Fibroblast of lung (primary cell): ENCODE measurements around the gene HNRNPL. TPM values are rescaled to one million over a fixed set of nuclear protein-coding genes. Genes with fewer than 3 reads are reported as not detected.
A peak's percentile ranks its signal among the peaks of the same experiment; 100 is the strongest.
"Not testable (repeated sequence)": the region's sequence is repeated elsewhere in the genome, so short reads cannot be mapped to it uniquely, and the experiment has no call there.

Source experiments
- DNase-seq, 2 donors: peaks; one replicate each; pipeline versions ENCODE4 v3.0.0 to v3.0.0-alpha.2; 2010; ENCODE audit warnings: low read depth in 2 of 2
- H2AFZ ChIP-seq: 2 replicates; pipeline ENCODE4 v1.5.1; 2012; ENCODE audit warnings: low read length, control low read depth, inconsistent platforms
- H3K27ac ChIP-seq: 2 replicates; pipeline ENCODE4 v1.5.1; 2011; ENCODE audit warnings: low read length, control low read depth; ENCODE audit not compliant: insufficient read depth
- H3K27me3 ChIP-seq: 2 replicates; pipeline ENCODE4 v1.5.1; 2011; ENCODE audit warnings: mild to moderate bottlenecking, low read length; ENCODE audit not compliant: control insufficient read depth, insufficient read depth
- H3K36me3 ChIP-seq: 2 replicates; pipeline ENCODE4 v1.5.1; 2011; ENCODE audit warnings: low read length; ENCODE audit not compliant: control insufficient read depth, insufficient read depth
- H3K4me1 ChIP-seq: 2 replicates; pipeline ENCODE4 v1.5.1; 2011; ENCODE audit warnings: low read length; ENCODE audit not compliant: control insufficient read depth, insufficient read depth; ENCODE audit errors: extremely low read depth
- H3K4me2 ChIP-seq: 2 replicates; pipeline ENCODE4 v1.5.1; 2011; ENCODE audit warnings: low read length, control low read depth; ENCODE audit not compliant: insufficient read depth; ENCODE audit errors: extremely low read depth
- H3K4me3 ChIP-seq, 4 experiments: fragments of 200-600 bp in 1 of 4; sonication (generic) in 1 of 4; replicated peaks in 1 of 4; 2 replicates each; pipeline ENCODE4 v1.5.1; 2011 to 2016; ENCODE audit warnings: low read length in 4 of 4, low read depth in 3 of 4, mild to moderate bottlenecking in 3 of 4, control low read depth in 2 of 4, inconsistent platforms in 1 of 4, mixed read lengths in 1 of 4; ENCODE audit not compliant: insufficient read depth in 1 of 4; ENCODE audit errors: control extremely low read depth in 1 of 4
- H3K79me2 ChIP-seq: 2 replicates; pipeline ENCODE4 v1.5.1; 2012; ENCODE audit warnings: mild to moderate bottlenecking, low read length, inconsistent platforms; ENCODE audit not compliant: control insufficient read depth, insufficient read depth
- H3K9ac ChIP-seq: 2 replicates; pipeline ENCODE4 v1.5.1; 2011; ENCODE audit warnings: mild to moderate bottlenecking, low read length, control low read depth; ENCODE audit not compliant: insufficient read depth
- H3K9me3 ChIP-seq: 2 replicates; pipeline ENCODE4 v1.5.1; 2012; ENCODE audit warnings: low read depth, low read length; ENCODE audit not compliant: control insufficient read depth, insufficient read depth
- H4K20me1 ChIP-seq: 2 replicates; pipeline ENCODE4 v1.5.1; 2011; ENCODE audit warnings: low read length; ENCODE audit not compliant: control insufficient read depth, insufficient read depth; ENCODE audit errors: extremely low read depth
- CTCF ChIP-seq, 2 donors: IDR thresholded peaks in 1 of 2; conservative IDR thresholded peaks in 1 of 2; 1 replicate in 1 of 2; 2 replicates in 1 of 2; pipeline ENCODE4 v1.5.1; 2011 to 2012; ENCODE audit warnings: low read length in 2 of 2, control low read depth in 1 of 2, inconsistent platforms in 1 of 2, low read depth in 1 of 2, mild to moderate bottlenecking in 1 of 2
- EZH2 ChIP-seq: IDR thresholded peaks from 2 replicates; pipeline ENCODE4 v1.5.1; 2012; ENCODE audit warnings: low read length, control low read depth, mild to moderate bottlenecking; ENCODE audit errors: missing control alignments
- polyA plus RNA-seq, 2 donors: library from polyadenylated mRNA; depleted of rRNA in 1 of 2; stranded (reverse) in 1 of 2; unstranded in 1 of 2; fragments of >200 nt; gene quantifications; 2 replicates each; pipeline ENCODE4 v1.2.1, GENCODE V29; 2011 to 2012; ENCODE audit warnings: missing spikeins in 1 of 2
- total RNA-seq: library from RNA; depleted of rRNA; stranded (reverse); fragments of >200 nt; gene quantifications from 2 replicates; pipeline ENCODE4 v1.2.1, GENCODE V29; 2014

HNRNPL gene
- total and polyA plus RNA-seq, 2 donors (not counting 1 experiment from before 2014, with no cell fraction given) = 184 to 189 TPM

DNA sequence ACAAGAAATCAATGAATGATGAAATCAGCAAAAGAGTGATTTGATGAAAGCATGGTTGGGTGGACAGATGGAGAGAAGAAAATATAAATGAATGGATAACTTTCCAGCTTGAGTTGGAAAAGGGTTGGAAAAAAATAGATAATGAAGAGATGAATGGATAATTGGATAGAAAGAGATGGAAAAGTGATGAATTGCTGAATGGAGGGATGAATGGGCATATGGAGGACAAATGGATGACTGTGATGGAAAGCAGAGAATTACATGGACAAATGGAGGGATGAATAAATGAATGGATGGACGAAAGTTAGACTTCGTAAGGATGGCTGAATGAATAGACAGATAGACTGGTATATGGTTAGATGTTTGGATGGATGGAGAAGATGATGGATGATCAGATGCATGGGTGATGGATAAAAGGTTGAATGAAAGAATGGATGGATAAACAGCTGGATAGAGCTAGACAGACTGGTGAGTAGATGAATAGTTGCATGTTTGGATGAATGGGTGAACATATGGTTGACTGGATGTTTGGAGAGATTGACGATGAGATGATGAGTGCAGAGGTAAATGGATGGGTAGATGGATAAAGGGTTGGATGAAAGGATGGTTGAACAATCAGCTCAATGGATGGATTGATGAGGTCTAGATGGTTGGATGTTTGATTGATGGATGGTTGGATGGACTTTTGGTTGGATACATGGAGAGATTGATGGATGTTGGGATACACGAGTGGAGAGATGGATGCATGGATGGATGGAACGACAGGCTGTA is 49.0 kb downstream of the HNRNPL start:
- no peaks in the 10 kb centered on the region for H3K9me3 ChIP-seq
- no peak for DNase-seq
- no peak overlapping the region for H2AFZ ChIP-seq
- no peaks in the 10 kb centered on the region for H3K4me1 ChIP-seq
- H3K4me3 ChIP-seq = no peak overlapping the region
- no peak overlapping the region for H3K9ac ChIP-seq
- no peak overlapping the region for H3K27ac ChIP-seq
- H3K79me2 ChIP-seq = no peaks in the 10 kb centered on the region
- H3K27me3 ChIP-seq = peaks cover 6% of the 10 kb centered on the region
- no peaks in the 10 kb centered on the region for H4K20me1 ChIP-seq
- no peak overlapping the region for H3K4me2 ChIP-seq
- TF ChIP-seq CTCF (conservative IDR thresholded peaks at IDR 0.05 in 1 of 2, IDR thresholded peaks at IDR 0.05 in 1 of 2; ENCODE audit: low read depth in 1 of 2, low read length in 2 of 2) (no peak), EZH2 (no peak)
- H3K36me3 ChIP-seq = no peaks in the 10 kb centered on the region

GRCh38 chr19:38799104-38799503 is 50.7 kb downstream of the HNRNPL start:
- peak in 1 of 2 donors; percentile 51 for DNase-seq
- no peak overlapping the region for H3K4me2 ChIP-seq
- no peak for TF ChIP-seq CTCF (conservative IDR thresholded peaks at IDR 0.05 in 1 of 2, IDR thresholded peaks at IDR 0.05 in 1 of 2; ENCODE audit: low read depth in 1 of 2, low read length in 2 of 2)
- TF ChIP-seq EZH2 = no peak
- H3K9me3 ChIP-seq = no peaks in the 10 kb centered on the region
- H3K27ac ChIP-seq = no peak overlapping the region
- no peak overlapping the region for H3K9ac ChIP-seq
- H3K4me3 ChIP-seq = no peak overlapping the region
- H3K4me1 ChIP-seq = no peaks in the 10 kb centered on the region
- H4K20me1 ChIP-seq = no peaks in the 10 kb centered on the region
- no peaks in the 10 kb centered on the region for H3K79me2 ChIP-seq
- H3K27me3 ChIP-seq = peaks cover 6% of the 10 kb centered on the region
- no peaks in the 10 kb centered on the region for H3K36me3 ChIP-seq
- no peak overlapping the region for H2AFZ ChIP-seq

DNA sequence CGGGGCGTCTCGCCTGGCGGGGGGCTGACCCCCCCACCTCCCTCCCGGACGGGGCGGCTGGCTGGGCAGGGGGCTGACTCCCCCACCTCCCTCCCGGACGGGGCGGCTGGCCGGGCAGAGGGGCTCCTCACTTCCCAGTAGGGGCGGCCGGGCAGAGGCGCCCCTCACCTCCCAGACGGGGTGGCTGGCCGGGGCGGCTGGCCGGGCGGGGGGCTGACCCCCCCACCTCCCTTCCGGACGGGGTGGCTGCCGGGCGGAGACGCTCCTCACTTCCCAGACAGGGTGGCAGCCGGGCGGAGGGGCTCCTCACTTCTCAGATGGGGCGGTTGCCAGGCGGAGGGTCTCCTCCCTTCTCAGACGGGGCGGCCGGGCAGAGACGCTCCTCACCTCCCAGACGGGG is 52.0 kb downstream of the HNRNPL start:
- not testable (repeated sequence) for H3K4me3 ChIP-seq, H3K4me2 ChIP-seq, H3K9ac ChIP-seq, H3K27me3 ChIP-seq, H3K4me1 ChIP-seq, H3K79me2 ChIP-seq, DNase-seq, H4K20me1 ChIP-seq, H2AFZ ChIP-seq, H3K27ac ChIP-seq, H3K36me3 ChIP-seq, H3K9me3 ChIP-seq
